PC-9 (cell line): Measurements from ENCODE around the gene CRYZ.

Source experiments
- EZH2 ChIP-seq: fragments of 200-600 bp; sonication (generic); IDR thresholded peaks from 2 replicates; pipeline ENCODE4 v1.8.0; 2017; ENCODE audit warnings: antibody characterized with exemption, low read depth
- TF ChIP-seq, protein P1 (sequence below): fragments of 200-600 bp; sonication (generic); conservative IDR thresholded peaks from 2 replicates; pipeline ENCODE4 v1.6.1; 2017; ENCODE audit warnings: mixed run types, antibody characterized with exemption, mild to moderate bottlenecking, moderate library complexity

DNA sequence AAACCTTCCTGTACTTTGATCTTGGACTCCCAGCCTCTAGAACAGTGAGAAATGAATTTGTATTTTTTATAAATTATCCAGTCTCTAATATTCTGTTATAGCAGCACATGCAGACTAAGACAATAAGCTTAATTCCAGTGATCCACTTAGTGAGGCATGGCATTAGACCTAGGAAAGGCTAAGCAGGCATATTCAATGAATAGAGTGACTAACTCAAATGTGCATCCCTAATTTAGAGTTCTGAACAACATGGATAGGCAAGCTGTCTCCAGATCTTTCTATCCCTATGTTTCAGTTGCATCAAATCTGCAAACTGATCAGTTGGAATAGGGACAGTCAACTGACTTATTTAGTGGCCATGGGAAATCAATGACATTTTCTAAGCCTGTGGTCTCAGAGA, 54.9 kb downstream of the CRYZ start:
- TF ChIP-seq, protein P1, sequence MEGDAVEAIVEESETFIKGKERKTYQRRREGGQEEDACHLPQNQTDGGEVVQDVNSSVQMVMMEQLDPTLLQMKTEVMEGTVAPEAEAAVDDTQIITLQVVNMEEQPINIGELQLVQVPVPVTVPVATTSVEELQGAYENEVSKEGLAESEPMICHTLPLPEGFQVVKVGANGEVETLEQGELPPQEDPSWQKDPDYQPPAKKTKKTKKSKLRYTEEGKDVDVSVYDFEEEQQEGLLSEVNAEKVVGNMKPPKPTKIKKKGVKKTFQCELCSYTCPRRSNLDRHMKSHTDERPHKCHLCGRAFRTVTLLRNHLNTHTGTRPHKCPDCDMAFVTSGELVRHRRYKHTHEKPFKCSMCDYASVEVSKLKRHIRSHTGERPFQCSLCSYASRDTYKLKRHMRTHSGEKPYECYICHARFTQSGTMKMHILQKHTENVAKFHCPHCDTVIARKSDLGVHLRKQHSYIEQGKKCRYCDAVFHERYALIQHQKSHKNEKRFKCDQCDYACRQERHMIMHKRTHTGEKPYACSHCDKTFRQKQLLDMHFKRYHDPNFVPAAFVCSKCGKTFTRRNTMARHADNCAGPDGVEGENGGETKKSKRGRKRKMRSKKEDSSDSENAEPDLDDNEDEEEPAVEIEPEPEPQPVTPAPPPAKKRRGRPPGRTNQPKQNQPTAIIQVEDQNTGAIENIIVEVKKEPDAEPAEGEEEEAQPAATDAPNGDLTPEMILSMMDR = no peak
- no peak for TF ChIP-seq EZH2
